ENCODE measurements around the gene FTO.

FTO gene

DNA sequence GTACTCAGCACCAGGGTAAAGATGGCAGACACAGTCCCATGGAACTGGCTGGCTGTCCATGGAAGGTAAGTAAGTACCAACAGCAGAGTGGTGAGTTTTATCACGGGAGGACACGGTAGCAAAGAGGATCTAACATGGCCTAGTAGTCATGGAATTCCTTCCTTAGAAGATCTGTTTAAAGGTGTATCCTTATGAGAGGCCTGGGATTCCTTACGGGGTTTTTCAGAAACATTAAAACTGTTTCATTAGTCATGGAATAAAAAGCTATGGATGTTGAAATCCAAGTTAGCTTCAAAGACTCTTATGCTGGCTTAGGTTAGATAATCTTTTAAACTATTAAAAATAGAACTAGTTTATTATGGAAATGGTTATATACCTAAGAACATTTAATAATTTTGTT lies 7.4 kb downstream of the FTO start:
- no peak for DNase-seq (ENCODE audit: low read depth in 2 of 2)

- DNase-seq (ENCODE audit: low read depth in 2 of 2), result no peak
These were observed 8.1 kb downstream of the FTO start for GRCh38 chr16:53712065-53712464.

- no peak for DNase-seq (ENCODE audit: low read depth in 2 of 2)
These were observed 9.6 kb downstream of the FTO start for GRCh38 chr16:53713403-53714204.

DNA sequence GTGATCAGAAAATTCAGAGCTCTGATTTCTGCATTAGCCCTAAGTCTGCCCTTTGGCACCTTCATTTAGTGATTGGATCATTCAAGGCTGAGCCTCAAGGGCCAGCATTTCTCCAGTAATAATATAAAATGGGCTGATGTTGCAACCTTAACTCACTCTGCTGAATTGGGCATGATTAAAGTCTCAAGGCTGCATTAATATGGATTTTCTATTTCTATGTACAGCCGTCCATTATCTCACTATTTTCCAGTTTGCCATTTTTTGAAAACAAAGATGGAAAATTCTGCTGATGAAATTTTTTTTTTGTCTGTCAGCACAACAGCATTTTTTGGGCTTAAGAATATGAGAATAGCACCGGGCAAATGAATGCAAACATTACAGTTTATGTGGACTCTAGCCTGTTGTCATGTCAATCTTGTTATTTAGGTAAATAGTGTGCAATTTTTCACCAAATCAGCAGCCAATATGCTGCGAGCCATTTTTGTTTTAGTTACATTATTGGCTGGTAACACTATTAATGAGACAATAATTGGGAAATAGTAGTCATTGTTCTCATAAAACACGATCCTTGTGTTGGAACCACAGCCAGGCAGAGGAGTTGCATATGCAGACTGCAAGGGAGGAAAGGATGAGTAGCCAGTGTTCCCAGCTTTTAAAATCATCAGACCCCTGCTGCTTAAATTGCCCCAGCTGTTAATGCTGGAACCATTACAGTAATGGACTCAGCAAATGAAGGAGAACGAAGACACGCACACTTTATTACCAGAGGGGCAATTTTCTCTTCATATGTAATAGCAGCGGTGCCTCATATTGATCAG lies 10.5 kb downstream of the FTO start:
- no peak for DNase-seq (ENCODE audit: low read depth in 2 of 2)

- no peak for DNase-seq (ENCODE audit: low read depth in 2 of 2)
These were observed 11.0 kb downstream of the FTO start for GRCh38 chr16:53715023-53715384.

GRCh38 chr16:53717577-53717976 lies 13.6 kb downstream of the FTO start:
- no peak for DNase-seq (ENCODE audit: low read depth in 2 of 2)

DNA sequence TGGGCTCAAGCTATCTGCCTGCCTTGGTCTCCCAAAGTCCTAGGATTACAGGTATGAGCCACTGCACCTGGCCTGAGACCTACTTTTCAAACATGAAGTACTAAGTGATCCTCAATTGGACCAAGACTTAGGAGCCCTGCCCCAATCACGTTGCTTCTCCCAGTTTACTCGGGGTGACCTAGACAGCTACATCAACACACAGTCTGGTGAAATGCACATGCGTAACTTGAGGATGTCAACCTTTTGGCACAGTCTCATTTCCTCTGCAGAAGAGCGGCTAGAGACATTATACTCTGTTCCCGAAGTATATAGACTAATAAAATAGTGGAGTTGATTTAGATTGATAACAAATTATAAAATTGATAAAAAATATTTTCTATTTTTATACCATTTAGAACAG lies 17.1 kb downstream of the FTO start:
- no peak for DNase-seq (ENCODE audit: low read depth in 2 of 2)

GRCh38 chr16:53726625-53727024 lies 22.7 kb downstream of the FTO start:
- DNase-seq (ENCODE audit: low read depth in 2 of 2), result no peak

- no peak for DNase-seq (ENCODE audit: low read depth in 2 of 2)
These were observed 26.7 kb downstream of the FTO start for GRCh38 chr16:53730693-53731092.

DNA sequence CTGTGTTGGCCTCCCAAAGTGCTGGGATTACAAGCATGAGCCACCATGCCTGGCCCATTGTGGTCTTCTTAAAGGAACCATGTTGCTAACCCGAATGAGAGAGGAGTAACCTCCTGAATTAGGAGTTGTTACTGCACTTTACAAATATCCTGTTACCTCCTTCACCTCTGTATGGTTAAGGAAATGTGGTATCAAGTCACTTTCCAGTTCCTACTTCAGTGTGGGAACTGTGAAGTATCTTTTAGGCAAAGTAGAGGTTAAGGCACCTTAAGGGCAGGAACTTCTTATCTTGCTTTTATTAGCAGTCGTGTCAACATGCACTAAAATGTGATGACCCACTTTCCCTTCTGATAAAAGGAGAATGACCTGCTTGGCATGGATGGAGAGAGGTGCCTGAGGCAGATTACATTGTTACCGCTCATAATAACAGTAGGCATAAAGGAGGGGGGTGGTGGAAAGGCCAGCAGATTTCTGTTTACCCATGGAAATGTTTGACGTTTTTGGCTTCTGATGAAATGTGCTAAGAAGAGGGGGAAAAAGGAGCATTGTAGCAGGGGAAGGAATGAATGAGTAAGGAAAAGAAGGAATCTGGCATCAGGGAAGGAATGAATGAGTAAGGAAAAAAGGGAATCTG lies 28.5 kb downstream of the FTO start:
- DNase-seq (ENCODE audit: low read depth in 2 of 2), result no peak

DNA sequence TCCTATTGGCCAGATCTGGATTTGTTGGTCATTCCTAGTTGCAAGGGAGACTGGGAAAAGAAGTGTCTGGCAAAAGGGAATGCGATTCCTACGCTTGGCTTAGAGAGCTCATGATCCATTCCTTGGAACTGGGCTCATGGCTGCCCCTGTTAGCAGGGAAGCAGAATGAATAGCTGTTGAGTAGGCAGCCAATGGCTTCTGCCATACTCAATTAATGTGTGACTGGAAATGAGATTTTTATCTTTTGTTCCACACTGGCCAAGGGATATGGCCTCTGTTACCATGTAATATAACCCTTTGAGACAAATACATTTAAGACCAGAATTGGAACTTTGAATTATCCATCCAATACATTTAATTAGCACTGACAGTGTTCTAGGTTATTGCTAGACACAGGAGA lies 31.0 kb downstream of the FTO start:
- no peak for DNase-seq (ENCODE audit: low read depth in 2 of 2)

DNA sequence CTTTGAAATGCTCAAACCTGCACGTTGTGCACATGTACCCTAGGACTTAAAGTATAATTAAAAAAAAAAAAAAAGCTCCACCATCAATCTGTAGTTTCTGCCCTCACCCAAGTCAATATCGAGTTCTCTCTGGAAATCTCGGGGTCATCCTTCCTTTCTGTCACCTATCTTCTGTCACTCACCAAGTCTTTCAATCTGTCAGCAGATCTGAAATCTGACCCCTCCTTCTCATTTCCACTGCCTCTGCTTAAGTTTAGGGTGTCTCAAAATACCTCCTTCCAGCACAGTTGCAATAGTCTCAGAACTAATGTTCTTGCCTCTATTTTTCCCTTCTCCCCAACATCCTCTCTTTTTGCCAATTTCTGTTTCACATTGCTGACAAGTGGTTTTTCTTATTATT lies 32.3 kb downstream of the FTO start:
- no peak for DNase-seq (ENCODE audit: low read depth in 2 of 2)

DNA sequence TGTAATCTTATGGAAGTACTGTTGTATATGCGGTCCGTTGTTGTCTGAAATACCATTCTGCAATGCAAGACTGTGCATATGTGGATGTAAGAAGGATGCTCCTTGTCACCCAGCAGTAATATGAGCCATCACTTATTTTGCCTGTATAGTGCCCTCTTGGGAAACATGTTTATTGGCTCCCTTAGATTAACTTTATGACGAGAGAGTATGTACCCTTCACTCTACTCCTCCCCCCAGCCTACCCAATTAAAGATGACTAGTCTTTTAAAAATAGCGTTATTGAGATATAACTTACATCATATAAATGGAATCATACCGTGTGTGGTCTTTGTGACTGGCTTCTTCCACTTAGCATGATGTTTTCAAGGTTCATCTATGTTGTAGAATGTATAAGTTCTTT lies 33.6 kb downstream of the FTO start:
- DNase-seq (ENCODE audit: low read depth in 2 of 2), result no peak

GRCh38 chr16:53740476-53740875 lies 36.5 kb downstream of the FTO start:
- DNase-seq (ENCODE audit: low read depth in 2 of 2), result no peak

GRCh38 chr16:53740933-53741531 lies 37.1 kb downstream of the FTO start:
- DNase-seq (ENCODE audit: low read depth in 2 of 2), result no peak

GRCh38 chr16:53741546-53741945 lies 37.6 kb downstream of the FTO start:
- DNase-seq (ENCODE audit: low read depth in 2 of 2), result no peak

GRCh38 chr16:53743149-53743566 lies 39.2 kb downstream of the FTO start:
- DNase-seq (ENCODE audit: low read depth in 2 of 2), result no peak

DNA sequence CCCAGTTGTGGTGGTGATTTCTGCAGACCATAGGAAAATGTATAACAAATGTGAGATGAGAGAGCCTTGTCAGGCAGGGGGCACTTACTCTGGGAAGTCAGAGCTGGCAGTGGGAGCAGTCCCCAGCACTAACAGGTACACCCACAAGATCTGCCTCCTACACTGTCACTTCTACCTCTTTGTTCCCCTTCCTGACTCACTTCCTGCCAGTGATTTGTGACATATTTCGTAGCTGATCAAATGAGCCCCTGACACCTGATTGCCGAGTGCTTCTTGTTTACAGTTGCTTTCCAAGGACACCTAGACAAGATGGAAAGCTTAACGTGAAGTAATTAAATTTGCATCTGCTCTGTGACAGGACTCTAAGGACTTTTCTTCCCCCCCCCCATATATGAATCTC lies 40.5 kb downstream of the FTO start:
- DNase-seq (ENCODE audit: low read depth in 2 of 2), result no peak

- no peak for DNase-seq (ENCODE audit: low read depth in 2 of 2)
These were observed 41.1 kb downstream of the FTO start for GRCh38 chr16:53745086-53745485.

- no peak for DNase-seq (ENCODE audit: low read depth in 2 of 2)
These were observed 41.9 kb downstream of the FTO start for GRCh38 chr16:53745753-53746266.

- DNase-seq (ENCODE audit: low read depth in 2 of 2), result no peak
These were observed 48.6 kb downstream of the FTO start for GRCh38 chr16:53752560-53752959.

- DNase-seq (ENCODE audit: low read depth in 2 of 2), result no peak
These were observed 49.5 kb downstream of the FTO start for GRCh38 chr16:53753431-53753830.
